Keratinocyte (primary cell): ENCODE measurements around the gene BNC2.

ENCODE experiments used
- EZH2 ChIP-seq: IDR thresholded peaks from one replicate; pipeline ENCODE4 v1.6.1; 2012; ENCODE audit warnings: inconsistent platforms, mild to moderate bottlenecking, low read length, moderate library complexity
- TF ChIP-seq, protein P1 (sequence below), 3 experiments: IDR thresholded peaks in 1 of 3; conservative IDR thresholded peaks in 1 of 3; optimal IDR thresholded peaks in 1 of 3; 2 replicates in 2 of 3; 3 replicates in 1 of 3; pipeline versions ENCODE3 to v1.5.1; 2011; ENCODE audit warnings: low read length in 3 of 3, mild to moderate bottlenecking in 3 of 3, moderate library complexity in 2 of 3, control low read depth in 1 of 3, inconsistent platforms in 1 of 3; ENCODE audit not compliant: insufficient read depth in 2 of 3; ENCODE audit errors: extremely low read depth in 1 of 3

DNA sequence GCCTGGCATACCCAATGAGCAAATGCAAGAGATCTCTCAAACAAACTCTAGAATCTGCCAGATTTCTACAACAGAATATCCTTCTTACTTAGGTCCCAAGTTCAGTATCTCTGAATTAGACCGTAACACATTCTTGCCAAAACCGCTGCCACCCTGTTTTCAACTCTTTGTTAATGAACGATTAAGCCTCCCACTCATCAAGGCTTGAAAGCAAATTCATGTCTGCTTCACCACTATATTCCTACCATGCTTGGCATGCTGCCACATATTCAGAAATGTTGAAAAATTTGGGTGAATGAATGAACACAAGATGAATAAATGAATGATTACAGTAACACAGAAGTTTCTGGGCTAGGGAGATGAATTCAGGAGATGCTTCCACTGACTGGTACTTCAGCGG lies 119.9 kb downstream of the BNC2 start:
- TF ChIP-seq, protein P1, sequence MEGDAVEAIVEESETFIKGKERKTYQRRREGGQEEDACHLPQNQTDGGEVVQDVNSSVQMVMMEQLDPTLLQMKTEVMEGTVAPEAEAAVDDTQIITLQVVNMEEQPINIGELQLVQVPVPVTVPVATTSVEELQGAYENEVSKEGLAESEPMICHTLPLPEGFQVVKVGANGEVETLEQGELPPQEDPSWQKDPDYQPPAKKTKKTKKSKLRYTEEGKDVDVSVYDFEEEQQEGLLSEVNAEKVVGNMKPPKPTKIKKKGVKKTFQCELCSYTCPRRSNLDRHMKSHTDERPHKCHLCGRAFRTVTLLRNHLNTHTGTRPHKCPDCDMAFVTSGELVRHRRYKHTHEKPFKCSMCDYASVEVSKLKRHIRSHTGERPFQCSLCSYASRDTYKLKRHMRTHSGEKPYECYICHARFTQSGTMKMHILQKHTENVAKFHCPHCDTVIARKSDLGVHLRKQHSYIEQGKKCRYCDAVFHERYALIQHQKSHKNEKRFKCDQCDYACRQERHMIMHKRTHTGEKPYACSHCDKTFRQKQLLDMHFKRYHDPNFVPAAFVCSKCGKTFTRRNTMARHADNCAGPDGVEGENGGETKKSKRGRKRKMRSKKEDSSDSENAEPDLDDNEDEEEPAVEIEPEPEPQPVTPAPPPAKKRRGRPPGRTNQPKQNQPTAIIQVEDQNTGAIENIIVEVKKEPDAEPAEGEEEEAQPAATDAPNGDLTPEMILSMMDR (optimal IDR thresholded peaks at IDR 0.05 in 1 of 3, IDR thresholded peaks at IDR 0.05 in 1 of 3, conservative IDR thresholded peaks at IDR 0.05 in 1 of 3; ENCODE audit: extremely low read depth in 1 of 3, insufficient read depth in 2 of 3, low read length in 3 of 3) = no peak
- TF ChIP-seq EZH2 = no peak
